ENCODE measurements around the gene ANKRD2.
"Not testable (repeated sequence)": the region's sequence is repeated elsewhere in the genome, so short reads cannot be mapped to it uniquely, and the experiment has no call there.

The ANKRD2 gene

DNA sequence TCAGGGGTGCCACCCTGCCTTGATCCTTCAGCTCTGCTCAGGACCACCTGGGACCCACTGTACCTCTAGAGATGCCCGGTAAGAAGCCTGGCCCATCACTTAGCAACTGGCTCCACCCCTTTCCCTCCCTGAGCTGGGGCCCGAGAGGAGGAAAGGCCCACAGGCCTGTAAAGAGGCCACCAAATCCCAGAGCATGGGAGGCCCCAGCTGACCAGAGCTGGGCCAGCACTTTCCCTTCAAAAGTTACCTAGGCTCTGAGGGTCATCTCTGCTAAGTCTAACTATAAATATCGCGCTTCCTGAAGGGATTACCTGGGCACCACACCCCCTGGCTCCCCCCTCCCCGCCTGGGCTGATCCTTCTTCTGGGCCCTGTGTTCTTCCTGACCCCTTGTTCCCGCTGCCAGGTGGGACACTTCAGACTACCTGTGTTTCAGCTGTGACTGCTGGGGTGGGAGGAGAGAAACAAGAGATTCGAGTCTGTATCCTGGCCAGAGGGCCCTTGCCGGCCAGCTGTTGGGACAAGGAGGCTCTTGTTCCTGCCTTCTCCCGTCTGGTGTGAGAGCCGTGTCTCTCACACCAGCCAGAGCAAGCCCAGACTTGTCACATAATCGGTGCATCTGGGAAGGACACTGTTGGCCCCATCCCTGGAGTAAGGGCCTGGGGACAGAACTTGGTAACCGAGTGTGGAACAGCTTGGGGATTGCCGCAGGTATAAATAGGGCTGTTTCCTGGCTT lies 22.8 kb upstream of the ANKRD2 start:
- no peak overlapping the region for H3K4me2 ChIP-seq
- TF ChIP-seq, protein P1, sequence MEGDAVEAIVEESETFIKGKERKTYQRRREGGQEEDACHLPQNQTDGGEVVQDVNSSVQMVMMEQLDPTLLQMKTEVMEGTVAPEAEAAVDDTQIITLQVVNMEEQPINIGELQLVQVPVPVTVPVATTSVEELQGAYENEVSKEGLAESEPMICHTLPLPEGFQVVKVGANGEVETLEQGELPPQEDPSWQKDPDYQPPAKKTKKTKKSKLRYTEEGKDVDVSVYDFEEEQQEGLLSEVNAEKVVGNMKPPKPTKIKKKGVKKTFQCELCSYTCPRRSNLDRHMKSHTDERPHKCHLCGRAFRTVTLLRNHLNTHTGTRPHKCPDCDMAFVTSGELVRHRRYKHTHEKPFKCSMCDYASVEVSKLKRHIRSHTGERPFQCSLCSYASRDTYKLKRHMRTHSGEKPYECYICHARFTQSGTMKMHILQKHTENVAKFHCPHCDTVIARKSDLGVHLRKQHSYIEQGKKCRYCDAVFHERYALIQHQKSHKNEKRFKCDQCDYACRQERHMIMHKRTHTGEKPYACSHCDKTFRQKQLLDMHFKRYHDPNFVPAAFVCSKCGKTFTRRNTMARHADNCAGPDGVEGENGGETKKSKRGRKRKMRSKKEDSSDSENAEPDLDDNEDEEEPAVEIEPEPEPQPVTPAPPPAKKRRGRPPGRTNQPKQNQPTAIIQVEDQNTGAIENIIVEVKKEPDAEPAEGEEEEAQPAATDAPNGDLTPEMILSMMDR (conservative IDR thresholded peaks at IDR 0.05; ENCODE audit: low read depth, low read length), result no peak
- H2AFZ ChIP-seq (ENCODE audit: low read depth), result no peak overlapping the region
- H3K4me3 ChIP-seq (IDR thresholded peaks at IDR 0.05; ENCODE audit: insufficient read depth, low read depth, low read length), result no peak overlapping the region
- H4K20me1 ChIP-seq (ENCODE audit: insufficient read depth), result no peaks in the 10 kb centered on the region
- no peak overlapping the region for H3K27ac ChIP-seq
- no peaks in the 10 kb centered on the region for H3K36me3 ChIP-seq (ENCODE audit: insufficient read depth)
- no peaks in the 10 kb centered on the region for H3K27me3 ChIP-seq (ENCODE audit: insufficient read depth, low read depth)
- H3K9ac ChIP-seq, result no peak overlapping the region
- H3K4me1 ChIP-seq (ENCODE audit: low read depth, poor library complexity, severe bottlenecking), result peaks cover 9% of the 10 kb centered on the region
- H3K79me2 ChIP-seq (ENCODE audit: insufficient read depth, low read depth), result no peaks in the 10 kb centered on the region

- Histone ChIP-seq H3K4me1 (ENCODE audit: low read depth, poor library complexity, severe bottlenecking) (peaks cover 9% of the 10 kb centered on the region), H3K36me3 (ENCODE audit: insufficient read depth) (no peaks in the 10 kb centered on the region), H3K79me2 (ENCODE audit: insufficient read depth, low read depth) (no peaks in the 10 kb centered on the region), H3K9ac (no peak overlapping the region), H3K27me3 (ENCODE audit: insufficient read depth, low read depth) (no peaks in the 10 kb centered on the region), H3K4me3 (IDR thresholded peaks at IDR 0.05; ENCODE audit: insufficient read depth, low read depth, low read length) (no peak overlapping the region), H3K4me2 (no peak overlapping the region), H2AFZ (ENCODE audit: low read depth) (no peak overlapping the region), H3K27ac (no peak overlapping the region), H4K20me1 (ENCODE audit: insufficient read depth) (no peaks in the 10 kb centered on the region)
- TF ChIP-seq, protein P1 (conservative IDR thresholded peaks at IDR 0.05; ENCODE audit: low read depth, low read length), result no peak
Measured at GRCh38 chr10:97550336-97551149, 22.0 kb upstream of the ANKRD2 start.

GRCh38 chr10:97551271-97551670 lies 21.3 kb upstream of the ANKRD2 start:
- no peaks in the 10 kb centered on the region for H4K20me1 ChIP-seq (ENCODE audit: insufficient read depth)
- H3K9ac ChIP-seq, result no peak overlapping the region
- TF ChIP-seq, protein P1 (conservative IDR thresholded peaks at IDR 0.05; ENCODE audit: low read depth, low read length), result no peak
- H3K27me3 ChIP-seq (ENCODE audit: insufficient read depth, low read depth), result no peaks in the 10 kb centered on the region
- no peak overlapping the region for H3K4me2 ChIP-seq
- H3K4me1 ChIP-seq (ENCODE audit: low read depth, poor library complexity, severe bottlenecking), result peaks cover 9% of the 10 kb centered on the region
- H3K79me2 ChIP-seq (ENCODE audit: insufficient read depth, low read depth), result no peaks in the 10 kb centered on the region
- H3K4me3 ChIP-seq (IDR thresholded peaks at IDR 0.05; ENCODE audit: insufficient read depth, low read depth, low read length), result no peak overlapping the region
- H2AFZ ChIP-seq (ENCODE audit: low read depth), result no peak overlapping the region
- H3K36me3 ChIP-seq (ENCODE audit: insufficient read depth), result no peaks in the 10 kb centered on the region
- no peak overlapping the region for H3K27ac ChIP-seq

GRCh38 chr10:97553575-97554031 lies 19.0 kb upstream of the ANKRD2 start:
- no peaks in the 10 kb centered on the region for H4K20me1 ChIP-seq (ENCODE audit: insufficient read depth)
- H3K9ac ChIP-seq, result no peak overlapping the region
- no peak overlapping the region for H3K4me2 ChIP-seq
- H3K36me3 ChIP-seq (ENCODE audit: insufficient read depth), result no peaks in the 10 kb centered on the region
- H3K4me3 ChIP-seq (IDR thresholded peaks at IDR 0.05; ENCODE audit: insufficient read depth, low read depth, low read length), result no peak overlapping the region
- H3K4me1 ChIP-seq (ENCODE audit: low read depth, poor library complexity, severe bottlenecking), result peaks cover 9% of the 10 kb centered on the region
- no peak overlapping the region for H3K27ac ChIP-seq
- peak overlapping the region; percentile 27; the same call in 1 of the 2 replicates for H2AFZ ChIP-seq (ENCODE audit: low read depth)
- TF ChIP-seq, protein P1 (conservative IDR thresholded peaks at IDR 0.05; ENCODE audit: low read depth, low read length), result peak; percentile 64
- no peaks in the 10 kb centered on the region for H3K79me2 ChIP-seq (ENCODE audit: insufficient read depth, low read depth)
- H3K27me3 ChIP-seq (ENCODE audit: insufficient read depth, low read depth), result no peaks in the 10 kb centered on the region

GRCh38 chr10:97554336-97554735 lies 18.2 kb upstream of the ANKRD2 start:
- H3K4me3 ChIP-seq (IDR thresholded peaks at IDR 0.05; ENCODE audit: insufficient read depth, low read depth, low read length); H3K36me3 ChIP-seq (ENCODE audit: insufficient read depth); H4K20me1 ChIP-seq (ENCODE audit: insufficient read depth); H3K27me3 ChIP-seq (ENCODE audit: insufficient read depth, low read depth); H3K27ac ChIP-seq; H3K4me1 ChIP-seq (ENCODE audit: low read depth, poor library complexity, severe bottlenecking); H3K79me2 ChIP-seq (ENCODE audit: insufficient read depth, low read depth); H3K4me2 ChIP-seq; H3K9ac ChIP-seq; H2AFZ ChIP-seq (ENCODE audit: low read depth): not testable (repeated sequence)

DNA sequence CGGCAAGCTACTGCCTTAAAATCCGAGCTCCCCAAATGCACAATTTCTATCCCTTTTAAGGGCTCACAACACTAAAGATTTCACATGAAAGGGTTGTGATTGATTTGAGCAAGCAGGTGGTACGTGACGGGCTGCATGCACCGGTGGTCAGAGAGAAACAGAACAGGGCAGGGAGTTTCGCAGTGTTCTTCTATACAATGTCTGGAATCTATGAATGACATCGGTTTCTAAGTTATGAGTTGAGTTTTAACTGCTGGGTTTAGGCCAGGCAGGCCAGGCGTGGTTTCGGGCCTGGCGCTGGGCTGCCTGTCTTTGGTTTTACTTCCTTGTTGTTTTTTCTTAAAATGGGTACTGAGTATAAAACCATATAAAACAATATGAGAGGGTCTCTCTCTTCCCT lies 17.0 kb upstream of the ANKRD2 start:
- H4K20me1 ChIP-seq (ENCODE audit: insufficient read depth); H3K79me2 ChIP-seq (ENCODE audit: insufficient read depth, low read depth); H3K4me1 ChIP-seq (ENCODE audit: low read depth, poor library complexity, severe bottlenecking); H3K27ac ChIP-seq; H2AFZ ChIP-seq (ENCODE audit: low read depth); H3K9ac ChIP-seq; H3K4me3 ChIP-seq (IDR thresholded peaks at IDR 0.05; ENCODE audit: insufficient read depth, low read depth, low read length); H3K36me3 ChIP-seq (ENCODE audit: insufficient read depth); H3K4me2 ChIP-seq; H3K27me3 ChIP-seq (ENCODE audit: insufficient read depth, low read depth): not testable (repeated sequence)
